BJ (cell line): ENCODE results near the gene ADSS1. TPM values are rescaled to one million over a fixed set of nuclear protein-coding genes. Genes with fewer than 3 reads are reported as not detected.

Experiments
- CTCF ChIA-PET: fragments of 350-600 bp; formaldehyde crosslinking; extraction: SDS; loops from one replicate; lab custom pipeline; 2021; ENCODE audit warnings: antibody characterized with exemption, inconsistent platforms; lab: Yijun Ruan, JAX
- POLR2A ChIA-PET: fragments of 300-600 bp; sonication (Branson Sonifier 250); formaldehyde crosslinking; extraction: SDS; loops from one replicate; lab custom pipeline; 2021; ENCODE audit warnings: antibody characterized with exemption; lab: Charles Lee
- DNase-seq: peaks from one replicate; pipeline ENCODE4 v3.0.0-alpha.2; 2011; ENCODE audit warnings: low read depth
- H3K27me3 ChIP-seq: 2 replicates; pipeline ENCODE4 v1.6.0; 2011; ENCODE audit warnings: low read length; ENCODE audit not compliant: control insufficient read depth, insufficient read depth
- H3K36me3 ChIP-seq: 2 replicates; pipeline ENCODE4 v1.5.1; 2011; ENCODE audit warnings: low read length; ENCODE audit not compliant: control insufficient read depth, insufficient read depth
- H3K4me3 ChIP-seq: 2 replicates; pipeline ENCODE4 v1.5.1; 2011; ENCODE audit warnings: low read depth, mild to moderate bottlenecking, control low read depth, low read length
- polyA plus RNA-seq: library from polyadenylated mRNA; depleted of rRNA; stranded (reverse); fragments of >200 nt; gene quantifications from 2 replicates; pipeline ENCODE4 v1.2.3, GENCODE V29; 2011
- TF ChIP-seq, protein P1 (sequence below): IDR thresholded peaks from 2 replicates; pipeline ENCODE4 v1.5.1; 2011; ENCODE audit warnings: low read depth, mild to moderate bottlenecking, control low read depth, inconsistent platforms, low read length, moderate library complexity; ENCODE audit not compliant: insufficient read depth

ADSS1 gene
- polyA plus RNA-seq, 1 experiment = 4.5 TPM

DNA sequence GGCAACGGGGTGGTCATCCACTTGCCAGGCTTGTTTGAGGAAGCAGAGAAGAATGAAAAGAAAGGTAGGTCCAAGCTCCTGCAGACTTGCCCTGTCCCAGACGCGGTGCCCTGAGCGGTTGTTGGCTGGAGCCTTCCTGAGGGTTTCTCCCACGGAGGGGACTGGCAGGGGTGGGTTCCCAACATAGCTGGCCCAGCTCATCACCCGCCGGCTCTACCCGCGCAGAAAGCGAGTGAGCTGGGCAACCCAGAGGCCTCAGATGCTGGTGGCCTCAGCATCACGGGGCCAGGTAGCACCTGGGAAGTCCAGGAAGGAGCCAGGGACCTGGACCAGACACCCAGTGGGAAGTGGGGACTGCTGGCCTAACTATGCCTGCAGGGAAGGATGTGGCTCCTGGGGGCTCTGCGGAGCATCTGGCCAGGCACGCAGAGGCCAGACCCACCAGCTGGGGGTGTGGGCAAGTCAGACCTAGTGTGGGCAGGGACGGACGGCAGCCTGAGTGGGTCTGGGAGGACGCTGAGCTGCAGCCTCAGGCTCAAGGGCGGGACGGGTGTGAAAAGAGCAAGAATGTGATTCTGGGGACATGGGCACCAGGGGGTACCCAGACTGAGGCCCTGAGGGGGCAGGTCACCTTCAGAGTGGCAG lies 14.5 kb downstream of the ADSS1 start:
- ChIA-PET POLR2A (no interaction called here), CTCF (interaction anchor here (1.1 to 6.1 kb wide), 3 partner anchors 11 to 14 kb away, joined by 3 to 40 read pairs (median 10); partner anchors contain the start of genes ADSS1 and SIVA1)
- no peak for DNase-seq
- no peaks in the 10 kb centered on the region for H3K27me3 ChIP-seq
- TF ChIP-seq, protein P1, sequence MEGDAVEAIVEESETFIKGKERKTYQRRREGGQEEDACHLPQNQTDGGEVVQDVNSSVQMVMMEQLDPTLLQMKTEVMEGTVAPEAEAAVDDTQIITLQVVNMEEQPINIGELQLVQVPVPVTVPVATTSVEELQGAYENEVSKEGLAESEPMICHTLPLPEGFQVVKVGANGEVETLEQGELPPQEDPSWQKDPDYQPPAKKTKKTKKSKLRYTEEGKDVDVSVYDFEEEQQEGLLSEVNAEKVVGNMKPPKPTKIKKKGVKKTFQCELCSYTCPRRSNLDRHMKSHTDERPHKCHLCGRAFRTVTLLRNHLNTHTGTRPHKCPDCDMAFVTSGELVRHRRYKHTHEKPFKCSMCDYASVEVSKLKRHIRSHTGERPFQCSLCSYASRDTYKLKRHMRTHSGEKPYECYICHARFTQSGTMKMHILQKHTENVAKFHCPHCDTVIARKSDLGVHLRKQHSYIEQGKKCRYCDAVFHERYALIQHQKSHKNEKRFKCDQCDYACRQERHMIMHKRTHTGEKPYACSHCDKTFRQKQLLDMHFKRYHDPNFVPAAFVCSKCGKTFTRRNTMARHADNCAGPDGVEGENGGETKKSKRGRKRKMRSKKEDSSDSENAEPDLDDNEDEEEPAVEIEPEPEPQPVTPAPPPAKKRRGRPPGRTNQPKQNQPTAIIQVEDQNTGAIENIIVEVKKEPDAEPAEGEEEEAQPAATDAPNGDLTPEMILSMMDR = no peak
- H3K36me3 ChIP-seq = no peaks in the 10 kb centered on the region; the same call in 1 of the 2 replicates
- H3K4me3 ChIP-seq = no peak overlapping the region

GRCh38 chr14:104739026-104739425 lies 15.0 kb downstream of the ADSS1 start:
- Histone ChIP-seq H3K27me3 (no peaks in the 10 kb centered on the region), H3K36me3 (no peaks in the 10 kb centered on the region; the same call in 1 of the 2 replicates), H3K4me3 (no peak overlapping the region)
- no peak for DNase-seq
- POLR2A ChIA-PET = no interaction called here
- CTCF ChIA-PET = interaction anchor here (1.1 to 6.1 kb wide), 2 partner anchors 14 kb away, joined by 3 to 40 read pairs; partner anchors contain the start of genes ADSS1 and SIVA1
- TF ChIP-seq, protein P1 = no peak

GRCh38 chr14:104739546-104740516 lies 15.8 kb downstream of the ADSS1 start:
- ChIA-PET POLR2A (no interaction called here), CTCF (interaction anchor here (0.7 to 1.1 kb wide), 2 partner anchors 13 to 29 kb away, joined by 3 to 4 read pairs; partner anchors contain the start of gene SIVA1)
- H3K27me3 ChIP-seq = no peaks in the 10 kb centered on the region
- TF ChIP-seq, protein P1 = no peak
- no peak overlapping the region for H3K4me3 ChIP-seq
- no peaks in the 10 kb centered on the region; the same call in 1 of the 2 replicates for H3K36me3 ChIP-seq
- no peak for DNase-seq

- TF ChIP-seq, protein P1 = no peak
- ChIA-PET POLR2A (no interaction called here), CTCF (interaction anchor here (0.6 kb wide), 1 partner anchor 64 kb away, joined by 3 read pairs; no protein-coding TSS in a partner anchor)
- Histone ChIP-seq H3K36me3 (no peaks in the 10 kb centered on the region; the same call in 1 of the 2 replicates), H3K27me3 (no peaks in the 10 kb centered on the region), H3K4me3 (no peak overlapping the region)
- no peak for DNase-seq
These were observed 17.2 kb downstream of the ADSS1 start for GRCh38 chr14:104741108-104741802.
